ENCODE measurements around the gene CEMP1.
"Not testable (repeated sequence)": the region's sequence is repeated elsewhere in the genome, so short reads cannot be mapped to it uniquely, and the experiment has no call there.

- TF ChIP-seq CTCF, EZH2 (IDR thresholded peaks at IDR 0.05): not testable (repeated sequence)
Measured at GRCh38 chr16:2541409-2541808, 10.2 kb upstream of the CEMP1 start.

Data from neural progenitor cell (in vitro differentiated cells).